WTC11 (cell line): ENCODE data around the gene LHFPL2. TPM values are rescaled to one million over a fixed set of nuclear protein-coding genes. Genes with fewer than 3 reads are reported as not detected.
A peak's percentile ranks its signal among the peaks of the same experiment; 100 is the strongest.
"Not testable (repeated sequence)": the region's sequence is repeated elsewhere in the genome, so short reads cannot be mapped to it uniquely, and the experiment has no call there.

Experiments used
- ATAC-seq: fragments of 200-7000 bp; cut with Tn5 transposase; 2 replicates; pipeline ENCODE4 v1.10.0; 2021; ENCODE audit warnings: mild to moderate bottlenecking, moderate library complexity
- CTCF ChIA-PET: fragments of 300-600 bp; sonication (Branson Sonifier 250); formaldehyde crosslinking; loops from one replicate; lab custom pipeline; 2021; ENCODE audit warnings: antibody characterized with exemption; lab: Charles Lee
- POLR2A ChIA-PET: fragments of 350-600 bp; sonication (Branson Sonifier 250); formaldehyde crosslinking; loops from one replicate; lab custom pipeline; 2021; ENCODE audit warnings: antibody characterized with exemption; lab: Charles Lee
- DNase-seq: peaks from one replicate; pipeline ENCODE4 v3.0.0; 2021; ENCODE audit warnings: low spot score
- H3K27ac Mint-ChIP-seq: 2 replicates; pipeline ENCODE4 v1.8.0; 2021; ENCODE audit warnings: mixed read lengths
- H3K27me3 Mint-ChIP-seq: 2 replicates; pipeline ENCODE4 v1.8.0; 2021; ENCODE audit warnings: low read depth, mild to moderate bottlenecking, moderate library complexity, mixed read lengths
- H3K36me3 Mint-ChIP-seq: 2 replicates; pipeline ENCODE4 v1.8.0; 2021; ENCODE audit warnings: mixed read lengths
- H3K4me1 Mint-ChIP-seq: 2 replicates; pipeline ENCODE4 v1.8.0; 2022; ENCODE audit warnings: mixed read lengths
- H3K4me3 Mint-ChIP-seq: 2 replicates; pipeline ENCODE4 v1.8.0; 2021; ENCODE audit warnings: mild to moderate bottlenecking, moderate library complexity, mixed read lengths
- H3K9me3 Mint-ChIP-seq: 2 replicates; pipeline ENCODE4 v1.8.0; 2021; ENCODE audit warnings: mixed read lengths
- GRHL2 ChIP-seq: fragments of 250-450 bp; sonication (Bioruptor Pico); IDR thresholded peaks from 2 replicates; pipeline ENCODE4 v1.8.0; 2022; ENCODE audit warnings: mild to moderate bottlenecking, moderate library complexity; ENCODE audit not compliant: insufficient replicate concordance, severe bottlenecking
- IRF2 ChIP-seq: sonication (generic); formaldehyde crosslinking; IDR thresholded peaks from 2 replicates; pipeline ENCODE4 v1.8.0; 2022; ENCODE audit warnings: low read depth, missing genetic modification reagents, borderline replicate concordance
- JAZF1 ChIP-seq: fragments of 250-450 bp; sonication (Bioruptor Pico); IDR thresholded peaks from 2 replicates; pipeline ENCODE4 v1.9.0; 2021; ENCODE audit warnings: moderate library complexity, mild to moderate bottlenecking, inconsistent platforms
- NFATC4 ChIP-seq: fragments of 250-450 bp; sonication (Bioruptor Pico); IDR thresholded peaks from 2 replicates; pipeline ENCODE4 v1.9.0; 2021; ENCODE audit warnings: mild to moderate bottlenecking
- USF2 ChIP-seq: sonication (generic); formaldehyde crosslinking; IDR thresholded peaks from 2 replicates; pipeline ENCODE4 v1.8.1; 2023; ENCODE audit warnings: mild to moderate bottlenecking, missing genetic modification reagents, moderate library complexity
- ZNF121 ChIP-seq: sonication (generic); formaldehyde crosslinking; IDR thresholded peaks from 2 replicates; pipeline ENCODE4 v1.8.0; 2023; ENCODE audit warnings: missing genetic modification reagents
- ZNF219 ChIP-seq: sonication (generic); formaldehyde crosslinking; IDR thresholded peaks from 2 replicates; pipeline ENCODE4 v1.8.0; 2023; ENCODE audit warnings: missing genetic modification reagents, mild to moderate bottlenecking, borderline replicate concordance
- ZNF263 ChIP-seq: sonication (generic); formaldehyde crosslinking; IDR thresholded peaks from 2 replicates; pipeline ENCODE4 v1.8.1; 2022; ENCODE audit warnings: low read depth, mild to moderate bottlenecking, moderate library complexity, missing genetic modification reagents
- total RNA-seq: library from RNA; stranded (reverse); gene quantifications from 3 replicates; pipeline ENCODE4 v1.2.3, GENCODE V29; 2021
- TF ChIP-seq, protein P1 (sequence below): fragments of 250-450 bp; sonication (Bioruptor Pico); IDR thresholded peaks from 2 replicates; pipeline ENCODE4 v1.9.0; 2021; ENCODE audit warnings: mild to moderate bottlenecking, borderline replicate concordance
- TF ChIP-seq, protein P2 (sequence below): sonication (generic); formaldehyde crosslinking; IDR thresholded peaks from 2 replicates; pipeline ENCODE4 v1.8.1; 2023; ENCODE audit warnings: mild to moderate bottlenecking, missing genetic modification reagents
- TF ChIP-seq, protein P3 (sequence below): sonication (generic); formaldehyde crosslinking; IDR thresholded peaks from 2 replicates; pipeline ENCODE4 v1.8.1; 2022; ENCODE audit warnings: mild to moderate bottlenecking, missing genetic modification reagents, moderate library complexity, borderline replicate concordance
- TF ChIP-seq, protein P4 (sequence below): sonication (generic); formaldehyde crosslinking; conservative IDR thresholded peaks from 2 replicates; pipeline ENCODE4 v1.8.1; 2022; ENCODE audit warnings: mild to moderate bottlenecking, missing genetic modification reagents
- TF ChIP-seq, protein P5 (sequence below): sonication (generic); formaldehyde crosslinking; IDR thresholded peaks from 2 replicates; pipeline ENCODE4 v1.8.0; 2023; ENCODE audit warnings: missing genetic modification reagents

Gene LHFPL2
- total RNA-seq, 1 experiment from 2014 or later = 40.6 TPM

DNA sequence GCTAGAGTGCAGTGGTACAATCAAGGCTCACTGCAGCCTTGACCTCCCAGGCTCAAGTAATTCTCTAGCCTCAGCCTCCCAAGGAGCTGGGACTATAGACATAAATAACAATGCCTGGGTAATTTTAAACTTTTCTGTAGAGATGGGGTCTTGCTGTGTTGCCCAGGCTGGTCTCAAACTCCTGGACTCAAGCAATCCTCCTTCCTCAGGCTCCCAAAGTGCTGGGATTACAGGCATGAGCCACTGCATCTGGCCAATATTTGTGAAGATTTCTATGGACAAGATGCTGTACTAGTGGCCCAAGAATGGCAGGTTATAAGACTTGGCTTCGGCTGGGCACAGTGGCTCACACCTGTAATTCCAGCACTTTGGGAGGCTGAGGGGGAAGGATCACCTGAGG is 18.4 kb upstream of the LHFPL2 start:
- peak; percentile 77; the same call in 1 of the 2 replicates for TF ChIP-seq ZNF121 (CRISPR knock-in tag)
- POLR2A ChIA-PET = interaction anchor here (0.7 kb wide), 1 partner anchor 18 kb away, joined by 3 read pairs; the partner anchor contains the start of gene LHFPL2
- H3K9me3 Mint-ChIP-seq, ATAC-seq, DNase-seq, H3K27me3 Mint-ChIP-seq, CTCF ChIA-PET, H3K27ac Mint-ChIP-seq, H3K36me3 Mint-ChIP-seq, H3K4me3 Mint-ChIP-seq: not testable (repeated sequence)
- H3K4me1 Mint-ChIP-seq = peaks cover 18% of the 10 kb centered on the region

DNA sequence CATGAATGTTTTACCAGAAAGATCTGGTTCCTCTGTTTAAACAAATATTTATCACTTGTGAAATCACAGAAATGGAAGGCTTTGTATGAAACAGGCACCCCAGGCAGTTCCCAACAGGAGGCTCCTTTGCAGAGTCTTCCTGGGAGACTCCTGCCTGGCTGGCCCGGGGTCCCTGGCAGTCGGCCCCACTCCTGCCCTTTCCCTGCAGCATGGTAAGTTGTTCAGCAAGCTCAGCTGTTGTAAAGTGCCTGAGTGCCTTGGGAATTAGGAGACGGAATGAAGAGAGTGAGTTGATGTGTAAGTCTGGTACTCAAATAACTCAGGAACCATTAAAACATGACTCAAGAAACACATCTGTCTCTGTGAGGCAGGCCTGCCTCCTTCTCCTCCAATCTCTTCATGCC is 17.5 kb upstream of the LHFPL2 start:
- Mint-ChIP-seq H3K4me1 (peaks cover 18% of the 10 kb centered on the region), H3K9me3 (no peaks in the 10 kb centered on the region), H3K27ac (no peak overlapping the region), H3K36me3 (no peaks in the 10 kb centered on the region), H3K4me3 (no peak overlapping the region), H3K27me3 (no peaks in the 10 kb centered on the region)
- no peak for DNase-seq
- POLR2A ChIA-PET = interaction anchor here (0.7 kb wide), 1 partner anchor 17 kb away, joined by 3 read pairs; the partner anchor contains the start of gene LHFPL2
- TF ChIP-seq GRHL2 (CRISPR knock-in tag) (no peak), NFATC4 (CRISPR knock-in tag) (no peak), ZNF219 (CRISPR knock-in tag) (no peak), IRF2 (CRISPR knock-in tag) (no peak), ZNF263 (CRISPR knock-in tag) (no peak), JAZF1 (CRISPR knock-in tag) (no peak), USF2 (CRISPR knock-in tag) (no peak)
- TF ChIP-seq, protein P1, sequence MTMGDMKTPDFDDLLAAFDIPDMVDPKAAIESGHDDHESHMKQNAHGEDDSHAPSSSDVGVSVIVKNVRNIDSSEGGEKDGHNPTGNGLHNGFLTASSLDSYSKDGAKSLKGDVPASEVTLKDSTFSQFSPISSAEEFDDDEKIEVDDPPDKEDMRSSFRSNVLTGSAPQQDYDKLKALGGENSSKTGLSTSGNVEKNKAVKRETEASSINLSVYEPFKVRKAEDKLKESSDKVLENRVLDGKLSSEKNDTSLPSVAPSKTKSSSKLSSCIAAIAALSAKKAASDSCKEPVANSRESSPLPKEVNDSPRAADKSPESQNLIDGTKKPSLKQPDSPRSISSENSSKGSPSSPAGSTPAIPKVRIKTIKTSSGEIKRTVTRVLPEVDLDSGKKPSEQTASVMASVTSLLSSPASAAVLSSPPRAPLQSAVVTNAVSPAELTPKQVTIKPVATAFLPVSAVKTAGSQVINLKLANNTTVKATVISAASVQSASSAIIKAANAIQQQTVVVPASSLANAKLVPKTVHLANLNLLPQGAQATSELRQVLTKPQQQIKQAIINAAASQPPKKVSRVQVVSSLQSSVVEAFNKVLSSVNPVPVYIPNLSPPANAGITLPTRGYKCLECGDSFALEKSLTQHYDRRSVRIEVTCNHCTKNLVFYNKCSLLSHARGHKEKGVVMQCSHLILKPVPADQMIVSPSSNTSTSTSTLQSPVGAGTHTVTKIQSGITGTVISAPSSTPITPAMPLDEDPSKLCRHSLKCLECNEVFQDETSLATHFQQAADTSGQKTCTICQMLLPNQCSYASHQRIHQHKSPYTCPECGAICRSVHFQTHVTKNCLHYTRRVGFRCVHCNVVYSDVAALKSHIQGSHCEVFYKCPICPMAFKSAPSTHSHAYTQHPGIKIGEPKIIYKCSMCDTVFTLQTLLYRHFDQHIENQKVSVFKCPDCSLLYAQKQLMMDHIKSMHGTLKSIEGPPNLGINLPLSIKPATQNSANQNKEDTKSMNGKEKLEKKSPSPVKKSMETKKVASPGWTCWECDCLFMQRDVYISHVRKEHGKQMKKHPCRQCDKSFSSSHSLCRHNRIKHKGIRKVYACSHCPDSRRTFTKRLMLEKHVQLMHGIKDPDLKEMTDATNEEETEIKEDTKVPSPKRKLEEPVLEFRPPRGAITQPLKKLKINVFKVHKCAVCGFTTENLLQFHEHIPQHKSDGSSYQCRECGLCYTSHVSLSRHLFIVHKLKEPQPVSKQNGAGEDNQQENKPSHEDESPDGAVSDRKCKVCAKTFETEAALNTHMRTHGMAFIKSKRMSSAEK (CRISPR knock-in tag) = no peak
- TF ChIP-seq, protein P2, sequence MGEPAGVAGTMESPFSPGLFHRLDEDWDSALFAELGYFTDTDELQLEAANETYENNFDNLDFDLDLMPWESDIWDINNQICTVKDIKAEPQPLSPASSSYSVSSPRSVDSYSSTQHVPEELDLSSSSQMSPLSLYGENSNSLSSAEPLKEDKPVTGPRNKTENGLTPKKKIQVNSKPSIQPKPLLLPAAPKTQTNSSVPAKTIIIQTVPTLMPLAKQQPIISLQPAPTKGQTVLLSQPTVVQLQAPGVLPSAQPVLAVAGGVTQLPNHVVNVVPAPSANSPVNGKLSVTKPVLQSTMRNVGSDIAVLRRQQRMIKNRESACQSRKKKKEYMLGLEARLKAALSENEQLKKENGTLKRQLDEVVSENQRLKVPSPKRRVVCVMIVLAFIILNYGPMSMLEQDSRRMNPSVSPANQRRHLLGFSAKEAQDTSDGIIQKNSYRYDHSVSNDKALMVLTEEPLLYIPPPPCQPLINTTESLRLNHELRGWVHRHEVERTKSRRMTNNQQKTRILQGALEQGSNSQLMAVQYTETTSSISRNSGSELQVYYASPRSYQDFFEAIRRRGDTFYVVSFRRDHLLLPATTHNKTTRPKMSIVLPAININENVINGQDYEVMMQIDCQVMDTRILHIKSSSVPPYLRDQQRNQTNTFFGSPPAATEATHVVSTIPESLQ = no peak
- TF ChIP-seq, protein P3, sequence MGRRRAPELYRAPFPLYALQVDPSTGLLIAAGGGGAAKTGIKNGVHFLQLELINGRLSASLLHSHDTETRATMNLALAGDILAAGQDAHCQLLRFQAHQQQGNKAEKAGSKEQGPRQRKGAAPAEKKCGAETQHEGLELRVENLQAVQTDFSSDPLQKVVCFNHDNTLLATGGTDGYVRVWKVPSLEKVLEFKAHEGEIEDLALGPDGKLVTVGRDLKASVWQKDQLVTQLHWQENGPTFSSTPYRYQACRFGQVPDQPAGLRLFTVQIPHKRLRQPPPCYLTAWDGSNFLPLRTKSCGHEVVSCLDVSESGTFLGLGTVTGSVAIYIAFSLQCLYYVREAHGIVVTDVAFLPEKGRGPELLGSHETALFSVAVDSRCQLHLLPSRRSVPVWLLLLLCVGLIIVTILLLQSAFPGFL (CRISPR knock-in tag) = no peak
- TF ChIP-seq, protein P4, sequence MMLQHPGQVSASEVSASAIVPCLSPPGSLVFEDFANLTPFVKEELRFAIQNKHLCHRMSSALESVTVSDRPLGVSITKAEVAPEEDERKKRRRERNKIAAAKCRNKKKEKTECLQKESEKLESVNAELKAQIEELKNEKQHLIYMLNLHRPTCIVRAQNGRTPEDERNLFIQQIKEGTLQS (CRISPR knock-in tag) = no peak
- TF ChIP-seq, protein P5, sequence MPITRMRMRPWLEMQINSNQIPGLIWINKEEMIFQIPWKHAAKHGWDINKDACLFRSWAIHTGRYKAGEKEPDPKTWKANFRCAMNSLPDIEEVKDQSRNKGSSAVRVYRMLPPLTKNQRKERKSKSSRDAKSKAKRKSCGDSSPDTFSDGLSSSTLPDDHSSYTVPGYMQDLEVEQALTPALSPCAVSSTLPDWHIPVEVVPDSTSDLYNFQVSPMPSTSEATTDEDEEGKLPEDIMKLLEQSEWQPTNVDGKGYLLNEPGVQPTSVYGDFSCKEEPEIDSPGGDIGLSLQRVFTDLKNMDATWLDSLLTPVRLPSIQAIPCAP (CRISPR knock-in tag) = no peak
- ATAC-seq = no peak
- CTCF ChIA-PET = no interaction called here
